IMR-90 (cell line): ENCODE data around the gene BRCA1. TPM values are rescaled to one million over a fixed set of nuclear protein-coding genes. Genes with fewer than 3 reads are reported as not detected.

ENCODE experiments used
- ATAC-seq: fragments of 200-7000 bp; cut with Tn5 transposase; 2 replicates; pipeline ENCODE4 v1.9.1; 2020; ENCODE audit warnings: low read depth, mild to moderate bottlenecking, moderate library complexity
- BruUV-seq: library from RNA; stranded (reverse); fragments of 400-500 nt; replicated peaks from 2 replicates; lab custom pipeline; 2021; lab: Mats Ljungman, UMichigan
- CTCF ChIA-PET: fragments of 300-600 bp; formaldehyde crosslinking; extraction: SDS; loops from one replicate; lab custom pipeline; 2021; ENCODE audit warnings: antibody characterized with exemption; lab: Yijun Ruan, JAX
- POLR2A ChIA-PET: fragments of 300-600 bp; sonication (Branson Sonifier 250); formaldehyde crosslinking; loops from one replicate; lab custom pipeline; 2022; ENCODE audit warnings: antibody characterized with exemption; ENCODE audit not compliant: unreplicated experiment; lab: Charles Lee
- DNase-seq: peaks from one replicate; pipeline ENCODE4 v3.0.0; 2013
- H2AFZ ChIP-seq: replicated peaks from 2 replicates; pipeline ENCODE3; 2013; ENCODE audit warnings: low read length, mild to moderate bottlenecking; ENCODE audit not compliant: poor library complexity
- H2AK5ac ChIP-seq: 2 replicates; pipeline ENCODE4 v1.6.1; 2013; ENCODE audit warnings: low read depth, low read length, inconsistent platforms
- H2AK9ac ChIP-seq: replicated peaks from 2 replicates; pipeline ENCODE3; 2013; ENCODE audit warnings: mild to moderate bottlenecking, low read depth, low read length, moderate library complexity; ENCODE audit not compliant: poor library complexity
- H2BK120ac ChIP-seq: 2 replicates; pipeline ENCODE4 v1.6.1; 2013; ENCODE audit warnings: low read depth, low read length, inconsistent platforms
- H2BK15ac ChIP-seq: 3 replicates; pipeline ENCODE4 v1.6.1; 2013; ENCODE audit warnings: low read depth, low read length, inconsistent platforms
- H2BK20ac ChIP-seq: 2 replicates; pipeline ENCODE4 v1.6.1; 2013; ENCODE audit warnings: low read depth, mild to moderate bottlenecking, inconsistent platforms, low read length, moderate library complexity
- H2BK5ac ChIP-seq: 2 replicates; pipeline ENCODE4 v1.6.1; 2013; ENCODE audit warnings: mild to moderate bottlenecking, low read depth, low read length, inconsistent platforms; ENCODE audit not compliant: poor library complexity, severe bottlenecking
- H3K14ac ChIP-seq: replicated peaks from 2 replicates; pipeline ENCODE4 v1.6.1; 2013; ENCODE audit warnings: low read depth, low read length, inconsistent platforms
- H3K18ac ChIP-seq: 2 replicates; pipeline ENCODE4 v1.6.1; 2013; ENCODE audit warnings: low read depth, low read length, control low read depth
- H3K23ac ChIP-seq: 2 replicates; pipeline ENCODE4 v1.6.1; 2013; ENCODE audit warnings: low read depth, low read length, inconsistent platforms
- H3K27ac ChIP-seq: 2 replicates; pipeline ENCODE4 v1.5.1; 2013; ENCODE audit warnings: mild to moderate bottlenecking, control low read depth, low read length; ENCODE audit not compliant: insufficient read depth
- H3K27me3 ChIP-seq: 2 replicates; pipeline ENCODE4 v1.6.1; 2013; ENCODE audit warnings: low read length; ENCODE audit not compliant: control insufficient read depth, insufficient read depth
- H3K36me3 ChIP-seq: 2 replicates; pipeline ENCODE4 v1.6.1; 2013; ENCODE audit warnings: low read length, mixed read lengths; ENCODE audit not compliant: control insufficient read depth, insufficient read depth
- H3K4ac ChIP-seq: 2 replicates; pipeline ENCODE4 v1.6.1; 2013; ENCODE audit warnings: low read depth, low read length, inconsistent platforms
- H3K4me1 ChIP-seq: 2 replicates; pipeline ENCODE4 v1.6.1; 2013; ENCODE audit warnings: low read length, mixed read lengths; ENCODE audit not compliant: control insufficient read depth, insufficient read depth
- H3K4me2 ChIP-seq: 2 replicates; pipeline ENCODE4 v1.6.1; 2013; ENCODE audit warnings: low read depth, mild to moderate bottlenecking, control low read depth, low read length, moderate library complexity
- H3K4me3 ChIP-seq: 2 replicates; pipeline ENCODE4 v1.5.1; 2013; ENCODE audit warnings: low read depth, mild to moderate bottlenecking, control low read depth, low read length, moderate library complexity; ENCODE audit not compliant: insufficient read depth
- H3K56ac ChIP-seq: 2 replicates; pipeline ENCODE4 v1.6.1; 2013; ENCODE audit warnings: low read length, inconsistent platforms; ENCODE audit not compliant: insufficient read depth; ENCODE audit errors: extremely low read depth
- H3K79me1 ChIP-seq, 2 experiments: 2 replicates each; pipeline ENCODE4 v1.6.1; 2013; ENCODE audit warnings: low read length in 2 of 2, inconsistent platforms in 1 of 2, low read depth in 1 of 2
- H3K9ac ChIP-seq: 2 replicates; pipeline ENCODE4 v1.6.1; 2013; ENCODE audit warnings: low read depth, low read length, control low read depth
- H3K9me1 ChIP-seq: 2 replicates; pipeline ENCODE4 v1.6.1; 2013; ENCODE audit warnings: low read length, inconsistent platforms; ENCODE audit not compliant: insufficient read depth
- H3K9me3 ChIP-seq: 2 replicates; pipeline ENCODE4 v1.6.1; 2013; ENCODE audit warnings: low read length; ENCODE audit not compliant: control insufficient read depth, insufficient read depth
- H4K20me1 ChIP-seq: 2 replicates; pipeline ENCODE4 v1.6.1; 2013; ENCODE audit warnings: low read length, inconsistent platforms; ENCODE audit not compliant: insufficient read depth
- H4K5ac ChIP-seq: 2 replicates; pipeline ENCODE4 v1.6.1; 2013; ENCODE audit warnings: mild to moderate bottlenecking, low read depth, low read length, control low read depth
- H4K8ac ChIP-seq, 2 experiments: 2 replicates each; pipeline ENCODE4 v1.6.1; 2013; ENCODE audit warnings: low read depth in 2 of 2, low read length in 2 of 2, control low read depth in 1 of 2, inconsistent platforms in 1 of 2
- H4K91ac ChIP-seq: 2 replicates; pipeline ENCODE4 v1.6.1; 2013; ENCODE audit warnings: low read depth, low read length, inconsistent platforms; ENCODE audit not compliant: insufficient read depth
- CHD1 ChIP-seq: IDR thresholded peaks from 2 replicates; pipeline ENCODE4 v1.6.1; 2012; ENCODE audit warnings: low read depth, low read length, improper control_type of control experiment
- FOS ChIP-seq: fragments of 150-350 bp; IDR thresholded peaks from 2 replicates; pipeline ENCODE4 v1.6.1; 2016; ENCODE audit warnings: low read depth, low read length
- RFX5 ChIP-seq: IDR thresholded peaks from 2 replicates; pipeline ENCODE4 v1.8.0; 2012; ENCODE audit warnings: low read depth, mild to moderate bottlenecking, low read length, moderate library complexity
- WGBS, 2 experiments: methylation state at CpG; one replicate each; pipeline versions ENCODE4 v1.1.5 to v1.1.7; 2013; ENCODE audit warnings: missing lambda C conversion rate in 2 of 2; ENCODE audit not compliant: insufficient read length in 1 of 2; ENCODE audit errors: extremely low coverage in 2 of 2; 5-methylcytosine and 5-hydroxymethylcytosine counted together
- dilution Hi-C: fragments of 300-500 bp; cut with HindIII; formaldehyde crosslinking; loops from one replicate; pipeline ENCODE4 v1.14.3; 2018; ENCODE audit warnings: low sequenced_read_pairs; ENCODE audit not compliant: unreplicated experiment
- in situ Hi-C: fragments of 300-500 bp; cut with MboI; formaldehyde crosslinking; loops from 3 replicates; pipeline ENCODE4 v1.14.3; 2019; ENCODE audit warnings: low sequenced_read_pairs, inconsistent platforms, mixed read lengths
- intact Hi-C: fragments of 100-400 bp; cut with micrococcal nuclease; formaldehyde crosslinking; loops from 2 replicates; pipeline ENCODE4 v1.10.0; 2022
- polyA plus RNA-seq, 3 experiments: library from polyadenylated mRNA; depleted of rRNA; stranded (reverse); fragments of >200 nt; gene quantifications; 2 replicates each; pipeline ENCODE4 v1.2.3, GENCODE V29; 2012; ENCODE audit warnings: low replicate concordance in 1 of 3
- total RNA-seq: library from RNA; depleted of rRNA; stranded (reverse); fragments of >200 nt; gene quantifications from 2 replicates; pipeline ENCODE4 v1.2.3, GENCODE V29; 2012

The BRCA1 gene
- total and polyA plus RNA-seq, 2 of the 4 experiments (the other 2 are of a cell fraction), result 8.3 to 17.7 TPM

DNA sequence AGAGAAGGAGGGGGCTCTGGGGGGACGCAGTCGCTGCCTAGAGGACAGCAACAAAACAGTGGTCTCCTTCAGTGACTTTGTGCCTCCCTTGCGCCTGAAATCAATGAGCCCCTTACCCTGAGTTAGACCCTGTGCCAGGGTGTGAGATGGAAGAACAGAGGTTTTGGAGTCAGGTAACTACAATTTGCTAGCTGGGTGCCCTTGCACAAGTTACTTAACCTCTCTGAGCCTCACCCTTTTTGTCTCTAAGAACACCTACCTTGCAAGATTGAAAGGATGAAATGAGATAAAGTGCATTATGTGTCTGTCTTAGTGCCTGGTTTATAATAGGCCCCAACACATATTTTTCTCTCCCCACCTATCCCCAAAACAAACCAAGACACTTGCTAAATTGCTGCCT, 90.3 kb downstream of the BRCA1 start:
- Histone ChIP-seq H4K8ac (no peak overlapping the region), H3K9me1 (no peaks in the 10 kb centered on the region; the same call in 1 of the 2 replicates), H3K14ac (no peak overlapping the region), H2AFZ (no peak overlapping the region), H2BK120ac (no peak overlapping the region), H3K4me1 (peaks cover 5% of the 10 kb centered on the region; the same call in 1 of the 2 replicates), H3K18ac (no peak overlapping the region), H3K4me2 (no peak overlapping the region), H3K27ac (no peak overlapping the region), H2BK15ac (no peak overlapping the region), H2AK5ac (no peak overlapping the region), H2BK20ac (no peak overlapping the region), H3K23ac (no peak overlapping the region), H4K5ac (no peak overlapping the region), H3K27me3 (no peaks in the 10 kb centered on the region), H3K79me1 (no peaks in the 10 kb centered on the region), H2BK5ac (no peak overlapping the region), H4K91ac (no peak overlapping the region), H3K56ac (no peak overlapping the region), H3K4me3 (no peak overlapping the region), H3K36me3 (no peaks in the 10 kb centered on the region), H3K9ac (no peak overlapping the region), H3K9me3 (no peaks in the 10 kb centered on the region), H3K4ac (no peak overlapping the region), H4K20me1 (no peaks in the 10 kb centered on the region), H2AK9ac (no peak overlapping the region)
- DNase-seq (no peak), ATAC-seq (no peak)
- intact Hi-C loops, result no loop called here
- CTCF ChIA-PET, result no interaction called here
- dilution Hi-C loops, result no loop called here
- no peak for TF ChIP-seq CHD1
- no peak for TF ChIP-seq FOS
- no peak for TF ChIP-seq RFX5
- POLR2A ChIA-PET, result no interaction called here
- WGBS, 2 experiments, result 53% methylated on average over 3 of the region's 3 CpGs; no CpG with 5 or more reads in 1 of the 2 experiments
- BruUV-seq, result no TSS peak
- in situ Hi-C loops, result no loop called here
